Measurements from ENCODE around the gene SLC45A1.
A peak's percentile ranks its signal among the peaks of the same experiment; 100 is the strongest.

SLC45A1 gene

DNA sequence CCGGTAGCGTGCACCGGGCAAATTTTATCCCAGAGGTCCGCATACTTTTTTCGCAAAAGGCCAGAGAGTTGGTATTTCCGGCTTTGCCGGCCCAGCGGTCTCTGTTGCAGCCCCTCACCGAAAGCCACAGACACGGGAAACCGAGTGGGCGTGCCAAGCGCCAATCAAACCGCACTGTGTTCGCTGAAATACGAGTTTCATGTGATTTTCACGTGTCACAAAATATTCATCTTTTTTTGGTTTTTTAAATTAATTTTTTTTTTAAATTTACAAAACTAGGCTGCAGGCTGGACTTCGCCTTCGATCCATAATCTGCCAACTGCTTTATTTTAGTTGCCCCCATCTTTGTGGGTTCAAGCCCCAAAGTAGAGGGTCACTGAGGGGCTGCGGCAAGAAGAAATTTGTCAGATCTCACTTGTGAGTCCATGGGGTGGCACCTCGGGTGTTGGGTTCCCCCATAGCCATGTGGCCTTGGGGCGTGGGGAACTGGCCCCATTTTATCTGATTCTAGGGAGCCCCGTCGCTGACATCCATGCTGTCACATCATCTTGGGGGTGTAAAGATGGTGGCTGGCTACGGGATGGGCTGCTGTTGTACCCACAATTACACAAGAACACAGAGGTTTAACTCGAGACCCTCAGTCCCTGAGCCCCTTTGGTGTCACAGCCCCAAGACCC lies 20.8 kb downstream of the SLC45A1 start:
- no peak for DNase-seq

- no peak for DNase-seq
These were observed 21.3 kb downstream of the SLC45A1 start for GRCh38 chr1:8339203-8339600.

DNA sequence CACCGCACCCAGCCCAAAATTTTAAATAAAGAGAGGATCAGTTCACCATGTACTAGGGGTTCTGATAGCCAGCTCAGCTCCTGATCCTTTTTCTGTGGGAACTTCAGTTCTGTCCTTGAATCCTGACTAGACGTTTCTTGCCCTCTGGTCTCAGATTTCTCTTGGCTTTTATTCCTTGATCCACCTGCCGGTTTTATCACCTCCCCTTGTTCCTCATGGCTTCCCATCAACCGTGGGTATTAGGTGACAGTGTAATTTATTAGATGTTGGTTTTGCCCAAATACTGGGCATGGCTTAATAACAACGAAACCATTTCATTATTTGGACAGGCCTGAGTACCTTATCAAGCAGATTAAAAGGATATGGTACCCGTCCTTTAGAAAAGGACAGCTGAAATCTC lies 22.5 kb downstream of the SLC45A1 start:
- no peak for DNase-seq

- DNase-seq, result no peak
These were observed 24.4 kb downstream of the SLC45A1 start for GRCh38 chr1:8342325-8342724.

GRCh38 chr1:8343044-8343443 lies 25.1 kb downstream of the SLC45A1 start:
- DNase-seq, result no peak

DNA sequence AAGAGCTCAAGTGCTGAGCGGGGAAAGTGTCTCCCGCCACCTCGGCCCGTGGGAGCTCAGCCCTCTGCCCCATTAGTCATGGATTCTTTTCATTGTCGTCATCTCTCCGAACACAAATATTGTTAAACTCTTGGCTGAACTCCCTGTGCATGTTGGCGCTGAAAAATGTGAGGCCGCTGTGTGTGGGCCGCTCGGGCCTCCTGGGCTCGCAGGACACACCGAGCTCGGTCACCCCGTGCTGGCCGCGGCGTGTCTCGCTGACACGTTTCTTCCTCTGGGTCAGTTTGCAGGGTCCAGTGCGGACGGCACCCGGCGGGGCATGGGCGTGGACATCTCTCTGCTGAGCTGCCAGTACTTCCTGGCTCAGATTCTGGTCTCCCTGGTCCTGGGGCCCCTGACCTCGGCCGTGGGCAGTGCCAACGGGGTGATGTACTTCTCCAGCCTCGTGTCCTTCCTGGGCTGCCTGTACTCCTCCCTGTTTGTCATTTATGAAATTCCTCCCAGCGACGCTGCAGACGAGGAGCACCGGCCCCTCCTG lies 25.6 kb downstream of the SLC45A1 start:
- no peak for DNase-seq

- DNase-seq, result no peak
These were observed 27.1 kb downstream of the SLC45A1 start for GRCh38 chr1:8344893-8345507.

GRCh38 chr1:8345621-8346415 lies 27.9 kb downstream of the SLC45A1 start:
- DNase-seq, result no peak

DNA sequence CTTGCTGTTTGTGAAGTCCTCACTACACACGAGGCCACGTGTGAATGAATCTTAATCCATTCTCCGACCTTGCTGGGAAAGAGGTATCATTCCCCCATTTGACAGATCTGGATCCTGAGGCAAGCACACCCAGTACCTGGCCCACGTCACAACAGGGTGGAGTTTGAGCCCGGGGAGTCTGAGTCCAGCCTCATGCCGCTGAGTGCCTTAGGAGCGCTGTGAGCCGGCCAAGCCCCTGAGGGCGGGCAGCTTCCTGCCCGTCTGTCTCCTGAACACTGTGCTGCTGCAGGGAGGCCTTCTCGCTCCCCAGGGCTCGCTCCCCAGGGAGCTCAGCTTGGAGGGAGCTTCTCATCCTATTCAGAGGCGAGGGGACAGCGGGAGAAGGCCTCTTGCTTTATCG lies 29.7 kb downstream of the SLC45A1 start:
- DNase-seq, result no peak

- no peak for DNase-seq
These were observed 30.3 kb downstream of the SLC45A1 start for GRCh38 chr1:8348047-8348776.

DNA sequence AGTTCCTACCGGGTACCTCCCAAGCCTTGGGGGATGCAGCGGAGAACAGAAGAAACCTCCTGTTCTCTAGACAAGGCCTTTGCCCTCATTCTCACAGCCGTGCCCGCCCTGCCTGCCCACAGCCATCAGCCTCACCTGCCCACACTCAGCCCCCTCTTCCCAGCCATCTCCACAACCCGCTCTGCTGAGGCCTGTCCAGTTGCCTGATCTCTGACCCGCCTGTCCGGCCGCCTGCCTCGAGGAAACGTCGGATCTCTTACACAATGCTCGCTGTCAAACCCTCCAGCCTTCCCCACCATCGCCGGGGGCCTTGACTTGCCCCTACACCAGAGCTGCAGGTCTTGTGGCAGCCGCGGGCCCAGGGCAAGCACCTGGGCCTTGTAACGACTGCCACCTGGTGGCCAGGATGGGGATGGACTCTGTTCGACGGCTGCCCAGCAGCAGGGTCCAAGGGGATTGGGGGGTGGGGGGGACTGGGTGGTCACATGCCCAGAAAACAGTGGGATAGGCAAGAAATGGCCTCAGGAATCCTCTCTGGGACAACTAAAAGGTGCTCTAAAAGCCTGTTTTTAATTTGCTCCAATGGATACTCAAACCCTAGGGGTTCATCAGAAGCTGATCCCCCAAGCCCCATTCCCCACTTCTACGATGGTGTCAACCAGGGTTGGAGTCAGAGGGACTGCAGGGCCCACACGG lies 31.0 kb downstream of the SLC45A1 start:
- peak in 1 of 2 donors; percentile 39 for DNase-seq

- DNase-seq, result no peak
These were observed 31.6 kb downstream of the SLC45A1 start for GRCh38 chr1:8349473-8349865.

- DNase-seq, result no peak
These were observed 32.0 kb downstream of the SLC45A1 start for GRCh38 chr1:8349961-8350360.

- DNase-seq, result no peak
These were observed 33.2 kb downstream of the SLC45A1 start for GRCh38 chr1:8350914-8351684.

GRCh38 chr1:8351693-8352470 lies 34.0 kb downstream of the SLC45A1 start:
- no peak for DNase-seq

GRCh38 chr1:8352471-8352845 lies 34.5 kb downstream of the SLC45A1 start:
- no peak for DNase-seq

GRCh38 chr1:8352886-8353785 lies 35.2 kb downstream of the SLC45A1 start:
- DNase-seq, result no peak

GRCh38 chr1:8354038-8354437 lies 36.1 kb downstream of the SLC45A1 start:
- DNase-seq, result no peak

DNA sequence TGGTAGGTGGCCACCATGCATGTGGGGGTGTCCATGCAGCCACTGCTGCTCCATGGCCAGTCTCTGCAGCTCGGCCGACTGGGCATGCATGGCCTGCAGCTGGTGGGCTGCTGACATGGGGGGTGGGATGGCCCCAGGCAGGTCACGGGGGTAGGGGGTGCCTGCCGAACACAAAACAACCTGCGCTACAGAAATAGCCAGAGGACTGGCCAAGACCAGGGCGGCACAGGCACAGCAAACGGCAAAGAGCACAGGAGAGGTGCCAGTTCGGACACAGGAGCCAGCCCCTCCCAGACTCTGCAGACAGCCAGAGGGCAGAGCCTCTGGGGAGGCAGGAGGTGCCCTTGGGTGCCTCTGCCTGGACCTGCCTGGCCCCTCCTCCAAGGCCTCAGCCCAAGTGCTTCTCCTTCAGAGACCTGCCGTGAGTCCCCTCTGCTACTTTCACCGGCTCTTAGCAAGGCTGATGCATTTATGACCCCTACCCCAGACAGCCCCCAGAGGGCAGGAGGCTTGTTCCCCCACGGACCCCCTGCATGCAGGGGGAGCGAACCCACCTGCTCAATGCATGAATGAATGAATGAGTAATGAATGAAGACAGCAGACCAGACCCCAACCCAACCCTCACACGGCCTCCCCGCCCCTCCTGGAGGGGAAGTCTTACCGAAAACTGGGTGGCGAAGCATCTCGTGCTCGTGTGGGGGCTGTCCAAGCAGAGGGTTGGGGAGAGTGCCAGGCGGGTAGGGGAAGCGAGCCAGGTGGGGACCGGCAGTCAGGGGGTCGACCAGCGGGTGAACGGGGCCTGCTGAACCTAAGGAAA lies 37.7 kb downstream of the SLC45A1 start:
- DNase-seq, result no peak
